PC-3 (cell line): ENCODE measurements around the gene ZACN.

Experiments
- EZH2 ChIP-seq: fragments of 300-600 bp; sonication (generic); IDR thresholded peaks from one replicate; pipeline ENCODE4 v1.6.1; 2017; ENCODE audit warnings: antibody characterized with exemption, mild to moderate bottlenecking, low read length; ENCODE audit not compliant: unreplicated experiment
- EZH2phosphoT487 ChIP-seq: fragments of 300-600 bp; sonication (generic); IDR thresholded peaks from 2 replicates; pipeline ENCODE4 v1.6.1; 2018; ENCODE audit warnings: mild to moderate bottlenecking, antibody characterized with exemption, low read length, borderline replicate concordance
- TF ChIP-seq, protein P1 (sequence below): fragments of 300-600 bp; sonication (generic); conservative IDR thresholded peaks from 2 replicates; pipeline ENCODE4 v1.5.1; 2017; ENCODE audit warnings: antibody characterized with exemption, low read depth, mild to moderate bottlenecking, low read length

DNA sequence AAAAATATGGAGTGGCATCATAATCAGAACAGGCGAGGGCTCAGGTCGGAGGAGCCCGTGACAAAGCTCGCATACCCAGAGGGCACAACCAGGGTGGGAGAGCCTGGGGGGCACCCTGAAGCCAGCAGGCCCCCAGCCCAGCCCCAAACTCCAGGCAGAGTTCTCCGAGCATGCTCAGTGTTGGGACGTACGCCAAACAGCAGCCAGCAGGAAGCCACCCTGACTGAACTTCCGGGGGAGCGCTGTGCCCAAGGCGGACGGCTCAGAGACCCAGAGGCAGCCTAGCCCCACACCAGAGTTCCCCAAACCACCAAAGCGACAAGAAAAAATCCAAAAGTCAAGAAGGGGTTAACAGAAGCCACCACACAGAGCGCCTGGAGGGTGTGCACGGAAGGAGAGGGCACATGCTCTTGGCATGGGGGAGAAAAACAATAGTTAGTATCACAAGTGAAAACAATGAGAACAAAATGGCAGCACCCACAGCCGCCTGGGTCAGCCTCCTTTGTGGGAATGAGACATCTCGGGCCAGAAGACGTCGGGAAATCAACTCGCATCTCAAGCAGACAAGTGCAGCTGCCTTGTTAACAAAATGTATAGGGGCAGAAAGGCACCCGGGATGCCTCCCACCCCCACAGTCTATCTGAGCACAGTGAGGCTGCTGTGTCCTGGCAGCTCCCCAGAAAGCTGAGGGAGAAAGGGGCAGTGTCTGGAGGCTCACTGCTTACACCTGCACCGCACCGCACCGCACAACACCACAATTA lies 12.7 kb downstream of the ZACN start:
- TF ChIP-seq EZH2 (no peak), EZH2phosphoT487 (no peak)
- TF ChIP-seq, protein P1, sequence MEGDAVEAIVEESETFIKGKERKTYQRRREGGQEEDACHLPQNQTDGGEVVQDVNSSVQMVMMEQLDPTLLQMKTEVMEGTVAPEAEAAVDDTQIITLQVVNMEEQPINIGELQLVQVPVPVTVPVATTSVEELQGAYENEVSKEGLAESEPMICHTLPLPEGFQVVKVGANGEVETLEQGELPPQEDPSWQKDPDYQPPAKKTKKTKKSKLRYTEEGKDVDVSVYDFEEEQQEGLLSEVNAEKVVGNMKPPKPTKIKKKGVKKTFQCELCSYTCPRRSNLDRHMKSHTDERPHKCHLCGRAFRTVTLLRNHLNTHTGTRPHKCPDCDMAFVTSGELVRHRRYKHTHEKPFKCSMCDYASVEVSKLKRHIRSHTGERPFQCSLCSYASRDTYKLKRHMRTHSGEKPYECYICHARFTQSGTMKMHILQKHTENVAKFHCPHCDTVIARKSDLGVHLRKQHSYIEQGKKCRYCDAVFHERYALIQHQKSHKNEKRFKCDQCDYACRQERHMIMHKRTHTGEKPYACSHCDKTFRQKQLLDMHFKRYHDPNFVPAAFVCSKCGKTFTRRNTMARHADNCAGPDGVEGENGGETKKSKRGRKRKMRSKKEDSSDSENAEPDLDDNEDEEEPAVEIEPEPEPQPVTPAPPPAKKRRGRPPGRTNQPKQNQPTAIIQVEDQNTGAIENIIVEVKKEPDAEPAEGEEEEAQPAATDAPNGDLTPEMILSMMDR = no peak
